ENCODE results near the gene STXBP2.

STXBP2 gene

DNA sequence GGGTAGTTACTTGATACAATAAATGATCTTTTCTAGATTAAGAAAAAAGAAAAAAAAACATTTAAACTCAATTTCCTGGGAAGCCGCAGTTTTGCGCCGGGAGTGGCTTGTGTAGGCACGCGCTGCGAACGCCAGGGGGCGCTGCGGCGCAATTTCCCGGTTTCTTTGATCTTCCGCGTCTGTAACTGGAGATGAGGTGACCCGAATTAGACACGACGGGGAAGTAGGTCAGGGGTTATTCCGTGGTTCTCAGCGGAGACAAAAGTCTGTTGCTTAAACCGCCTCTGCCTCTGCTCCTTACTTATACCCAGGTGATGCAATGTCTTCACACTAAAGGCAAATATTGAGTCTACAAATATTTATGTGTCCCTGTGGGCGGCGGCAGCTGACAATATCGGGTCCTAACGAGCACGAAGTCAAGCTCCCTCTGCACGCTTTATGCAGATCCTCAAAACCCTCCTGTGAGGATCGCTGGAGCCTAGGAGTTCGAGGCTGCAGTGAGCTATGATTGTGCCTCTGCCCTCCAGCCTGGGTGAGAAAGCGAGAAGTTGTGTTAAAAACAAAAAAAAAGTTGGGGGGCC lies 15.2 kb downstream of the STXBP2 start:
- TF ChIP-seq, protein P1, sequence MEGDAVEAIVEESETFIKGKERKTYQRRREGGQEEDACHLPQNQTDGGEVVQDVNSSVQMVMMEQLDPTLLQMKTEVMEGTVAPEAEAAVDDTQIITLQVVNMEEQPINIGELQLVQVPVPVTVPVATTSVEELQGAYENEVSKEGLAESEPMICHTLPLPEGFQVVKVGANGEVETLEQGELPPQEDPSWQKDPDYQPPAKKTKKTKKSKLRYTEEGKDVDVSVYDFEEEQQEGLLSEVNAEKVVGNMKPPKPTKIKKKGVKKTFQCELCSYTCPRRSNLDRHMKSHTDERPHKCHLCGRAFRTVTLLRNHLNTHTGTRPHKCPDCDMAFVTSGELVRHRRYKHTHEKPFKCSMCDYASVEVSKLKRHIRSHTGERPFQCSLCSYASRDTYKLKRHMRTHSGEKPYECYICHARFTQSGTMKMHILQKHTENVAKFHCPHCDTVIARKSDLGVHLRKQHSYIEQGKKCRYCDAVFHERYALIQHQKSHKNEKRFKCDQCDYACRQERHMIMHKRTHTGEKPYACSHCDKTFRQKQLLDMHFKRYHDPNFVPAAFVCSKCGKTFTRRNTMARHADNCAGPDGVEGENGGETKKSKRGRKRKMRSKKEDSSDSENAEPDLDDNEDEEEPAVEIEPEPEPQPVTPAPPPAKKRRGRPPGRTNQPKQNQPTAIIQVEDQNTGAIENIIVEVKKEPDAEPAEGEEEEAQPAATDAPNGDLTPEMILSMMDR (IDR thresholded peaks at IDR 0.05; ENCODE audit: low read depth, low read length), result peak; percentile 96
- peak overlapping the region in 1 of 2 donors; percentile 17 for H3K4me3 ChIP-seq (replicated peaks in 1 of 2; ENCODE audit: low read depth in 2 of 2, low read length in 2 of 2)
- peak; percentile 72 to 81 for DNase-seq (ENCODE audit: low read depth in 2 of 2)

DNA sequence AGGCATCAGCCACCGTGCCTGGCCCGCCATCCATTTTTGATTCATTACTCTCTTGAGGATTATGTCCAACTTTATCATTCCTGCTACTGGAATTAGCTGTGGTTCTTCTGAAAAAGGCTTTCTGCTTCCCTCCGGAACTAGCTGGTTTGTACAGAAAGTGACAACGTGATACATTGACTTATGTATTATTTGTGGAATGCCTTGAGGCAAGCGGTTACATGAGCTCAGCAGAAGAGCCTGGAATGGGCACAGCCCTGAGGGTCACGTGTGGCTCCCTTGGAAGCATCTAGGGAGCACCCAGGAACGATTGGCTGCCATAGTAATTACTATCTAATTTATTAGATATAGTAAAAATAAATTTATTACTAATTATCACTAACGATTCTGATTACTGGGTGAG lies 17.5 kb downstream of the STXBP2 start:
- H3K4me3 ChIP-seq (replicated peaks in 1 of 2; ENCODE audit: low read depth in 2 of 2, low read length in 2 of 2), result no peak overlapping the region
- no peak for DNase-seq (ENCODE audit: low read depth in 2 of 2)
- TF ChIP-seq, protein P1 (IDR thresholded peaks at IDR 0.05; ENCODE audit: low read depth, low read length), result no peak

DNA sequence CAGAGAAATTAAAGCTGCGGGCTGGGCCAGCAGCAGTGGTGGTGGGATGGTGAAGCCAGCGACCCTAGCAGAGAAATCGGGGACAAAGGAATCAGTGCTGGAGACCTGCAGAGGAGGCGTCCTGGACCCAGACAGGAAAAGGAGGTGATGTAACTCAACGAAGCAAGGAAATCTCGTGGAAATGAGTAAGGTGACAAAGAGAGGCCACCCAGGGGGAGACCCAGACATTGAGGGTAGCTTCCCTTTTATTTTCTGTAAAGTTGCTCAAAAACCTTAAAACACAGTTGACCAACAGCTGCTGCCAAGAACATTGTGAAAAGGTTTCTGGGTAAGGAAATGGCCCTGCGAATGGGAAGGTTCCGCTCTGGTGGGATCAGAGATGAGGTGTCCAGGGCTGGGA lies 18.7 kb downstream of the STXBP2 start:
- TF ChIP-seq, protein P1 (IDR thresholded peaks at IDR 0.05; ENCODE audit: low read depth, low read length), result no peak
- no peak overlapping the region for H3K4me3 ChIP-seq (replicated peaks in 1 of 2; ENCODE audit: low read depth in 2 of 2, low read length in 2 of 2)
- no peak for DNase-seq (ENCODE audit: low read depth in 2 of 2)

DNA sequence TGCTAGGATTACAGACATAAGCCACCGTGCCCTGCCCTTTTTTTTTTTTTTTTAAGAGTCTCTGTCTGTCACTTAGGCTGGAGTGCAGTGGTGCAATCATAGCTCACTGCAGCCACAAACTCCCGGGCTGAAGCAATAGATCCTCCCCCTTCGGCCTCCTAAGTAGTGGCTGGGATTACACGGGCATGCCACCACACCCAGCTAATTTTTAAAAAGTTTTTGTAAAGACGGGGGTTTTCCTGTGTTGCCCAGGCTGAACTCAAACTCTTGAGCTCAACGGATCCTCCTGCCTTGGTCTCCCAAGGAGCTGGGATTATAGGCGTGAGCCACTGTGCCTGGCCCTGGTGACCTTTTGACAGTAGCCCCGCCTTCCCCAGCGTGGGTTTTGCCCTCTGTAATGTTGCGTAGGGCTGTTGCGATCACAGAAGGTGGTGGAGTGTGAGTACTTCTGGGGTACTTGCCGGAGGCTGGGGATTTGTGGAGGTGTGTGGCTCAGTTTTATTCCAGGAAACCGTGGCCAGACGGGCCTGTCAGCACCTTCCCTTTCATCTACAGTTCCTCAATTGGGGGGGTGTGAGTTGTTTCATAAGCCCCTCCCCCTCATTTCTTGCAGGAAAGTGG lies 20.3 kb downstream of the STXBP2 start:
- TF ChIP-seq, protein P1 (IDR thresholded peaks at IDR 0.05; ENCODE audit: low read depth, low read length), result no peak
- DNase-seq (ENCODE audit: low read depth in 2 of 2), result peak in 1 of 2 donors; percentile 21
- H3K4me3 ChIP-seq (replicated peaks in 1 of 2; ENCODE audit: low read depth in 2 of 2, low read length in 2 of 2), result no peak overlapping the region

DNA sequence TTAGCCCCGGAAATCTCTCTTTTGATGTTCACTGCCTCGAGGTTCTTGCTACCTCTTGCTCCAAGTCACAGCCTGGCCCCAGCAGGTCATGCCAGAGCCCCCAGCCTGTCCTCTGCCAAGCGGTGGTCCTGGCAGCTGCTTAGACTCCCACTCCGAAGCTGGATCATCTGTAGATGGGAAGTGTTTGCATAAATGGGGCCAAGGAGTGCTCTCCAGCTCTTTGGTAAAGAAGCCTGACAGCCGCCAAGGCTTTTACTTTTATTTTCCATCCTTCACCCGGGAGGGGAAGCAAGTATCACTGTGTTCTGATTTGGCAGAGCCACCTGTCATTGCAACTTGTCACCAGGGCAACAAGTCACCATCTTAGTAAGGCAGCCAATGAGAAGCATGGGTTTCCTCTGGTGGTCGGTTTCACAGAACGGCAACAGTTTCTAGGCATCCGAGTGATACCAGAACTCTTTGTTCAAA lies 21.3 kb downstream of the STXBP2 start:
- no peak overlapping the region for H3K4me3 ChIP-seq (replicated peaks in 1 of 2; ENCODE audit: low read depth in 2 of 2, low read length in 2 of 2)
- DNase-seq (ENCODE audit: low read depth in 2 of 2), result no peak
- TF ChIP-seq, protein P1 (IDR thresholded peaks at IDR 0.05; ENCODE audit: low read depth, low read length), result no peak

GRCh38 chr19:7661744-7662538 lies 25.0 kb downstream of the STXBP2 start:
- no peak for DNase-seq (ENCODE audit: low read depth in 2 of 2)
- H3K4me3 ChIP-seq (replicated peaks in 1 of 2; ENCODE audit: low read depth in 2 of 2, low read length in 2 of 2), result no peak overlapping the region
- TF ChIP-seq, protein P1 (IDR thresholded peaks at IDR 0.05; ENCODE audit: low read depth, low read length), result no peak
